MM.1S (cell line): ENCODE data around the gene DSCAML1.

Source experiments
- DNase-seq: peaks from one replicate; pipeline ENCODE4 v3.0.0-alpha.2; 2015
- H2AFZ ChIP-seq: fragments of 300-600 bp; sonication (generic); 2 replicates; pipeline ENCODE4 v1.6.0; 2016; ENCODE audit warnings: antibody characterized with exemption, low read length
- H3F3A ChIP-seq: fragments of 300-600 bp; sonication (generic); 2 replicates; pipeline ENCODE4 v1.6.1; 2016; ENCODE audit warnings: mild to moderate bottlenecking, antibody characterized with exemption, low read length, moderate library complexity, mixed read lengths; ENCODE audit not compliant: insufficient read depth
- H3K27ac ChIP-seq: fragments of 300-600 bp; sonication (generic); 2 replicates; pipeline ENCODE4 v1.5.1; 2016; ENCODE audit warnings: mild to moderate bottlenecking, low read length
- H3K27me3 ChIP-seq: fragments of 300-600 bp; sonication (generic); replicated peaks from 2 replicates; pipeline ENCODE4 v1.6.0; 2016; ENCODE audit warnings: low read length; ENCODE audit not compliant: insufficient read depth
- H3K36me3 ChIP-seq: fragments of 300-600 bp; sonication (generic); replicated peaks from 2 replicates; pipeline ENCODE4 v1.6.1; 2016; ENCODE audit warnings: mild to moderate bottlenecking, low read length, mixed read lengths; ENCODE audit not compliant: insufficient read depth
- H3K4me1 ChIP-seq: fragments of 300-600 bp; sonication (generic); 2 replicates; pipeline ENCODE4 v1.6.1; 2016; ENCODE audit warnings: low read length, mixed read lengths
- H3K4me2 ChIP-seq: fragments of 300-600 bp; sonication (generic); 2 replicates; pipeline ENCODE4 v1.6.0; 2016; ENCODE audit warnings: low read depth, low read length
- H3K4me3 ChIP-seq: fragments of 300-600 bp; sonication (generic); 2 replicates; pipeline ENCODE4 v1.5.1; 2016; ENCODE audit warnings: low read length, mixed read lengths
- H3K79me2 ChIP-seq: fragments of 300-600 bp; sonication (generic); 2 replicates; pipeline ENCODE4 v1.6.1; 2016; ENCODE audit warnings: mixed run types, low read length, mixed read lengths
- H3K9ac ChIP-seq: fragments of 300-600 bp; sonication (generic); 2 replicates; pipeline ENCODE4 v1.6.1; 2016; ENCODE audit warnings: low read length, mixed read lengths
- H3K9me2 ChIP-seq: fragments of 300-600 bp; sonication (generic); replicated peaks from 2 replicates; pipeline ENCODE4 v1.6.1; 2016; ENCODE audit warnings: mild to moderate bottlenecking, low read length, mixed read lengths; ENCODE audit not compliant: insufficient read depth
- H3K9me3 ChIP-seq: fragments of 300-600 bp; sonication (generic); replicated peaks from 2 replicates; pipeline ENCODE4 v1.6.1; 2016; ENCODE audit warnings: mild to moderate bottlenecking, low read length, mixed read lengths; ENCODE audit not compliant: insufficient read depth
- H4K20me1 ChIP-seq: fragments of 300-600 bp; sonication (generic); 2 replicates; pipeline ENCODE4 v1.6.1; 2016; ENCODE audit warnings: mild to moderate bottlenecking, low read length, moderate library complexity, mixed read lengths; ENCODE audit not compliant: insufficient read depth
- EZH2 ChIP-seq: fragments of 300-600 bp; sonication (generic); optimal IDR thresholded peaks from 2 replicates; pipeline ENCODE3; 2017; ENCODE audit warnings: low read depth, mild to moderate bottlenecking, antibody characterized with exemption, low read length, mixed read lengths
- EZH2phosphoT487 ChIP-seq: fragments of 300-600 bp; sonication (generic); IDR thresholded peaks from 2 replicates; pipeline ENCODE4 v1.6.1; 2018; ENCODE audit warnings: antibody characterized with exemption, low read length
- TF ChIP-seq, protein P1 (sequence below): fragments of 300-600 bp; sonication (generic); IDR thresholded peaks from 2 replicates; pipeline ENCODE4 v1.5.1; 2016; ENCODE audit warnings: antibody characterized with exemption, low read length, mixed read lengths

Gene DSCAML1

DNA sequence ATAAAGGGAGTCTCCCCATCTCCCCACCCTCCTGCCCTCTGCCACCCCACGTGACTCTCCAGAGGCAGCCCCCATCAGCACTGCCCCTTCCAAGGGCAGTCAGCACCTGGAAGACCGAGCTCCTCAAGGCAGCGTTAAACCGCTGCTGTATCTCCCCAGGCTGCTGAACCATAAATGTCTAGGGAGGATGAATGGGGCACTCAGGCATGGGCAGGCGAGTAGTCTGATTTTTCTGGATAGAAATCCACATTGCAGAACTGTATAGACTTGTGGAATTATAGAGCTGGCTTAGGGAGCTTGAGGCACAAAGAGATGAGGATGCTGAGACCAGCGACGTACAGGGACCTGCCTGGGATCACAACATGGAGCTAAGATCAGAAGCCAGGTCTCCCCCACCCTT, 269.7 kb downstream of the DSCAML1 start:
- no peaks in the 10 kb centered on the region for H3K9me3 ChIP-seq
- no peaks in the 10 kb centered on the region for H3K79me2 ChIP-seq
- no peaks in the 10 kb centered on the region for H4K20me1 ChIP-seq
- H3K9ac ChIP-seq, result no peak overlapping the region
- no peak for DNase-seq
- no peak overlapping the region for H3K4me3 ChIP-seq
- no peak overlapping the region for H3K4me2 ChIP-seq
- H3K36me3 ChIP-seq, result no peaks in the 10 kb centered on the region
- H3K27ac ChIP-seq, result no peak overlapping the region
- H3K9me2 ChIP-seq, result no peaks in the 10 kb centered on the region
- no peaks in the 10 kb centered on the region for H3K4me1 ChIP-seq
- H3K27me3 ChIP-seq, result peaks cover 54% of the 10 kb centered on the region
- TF ChIP-seq EZH2 (no peak), EZH2phosphoT487 (no peak)
- TF ChIP-seq, protein P1, sequence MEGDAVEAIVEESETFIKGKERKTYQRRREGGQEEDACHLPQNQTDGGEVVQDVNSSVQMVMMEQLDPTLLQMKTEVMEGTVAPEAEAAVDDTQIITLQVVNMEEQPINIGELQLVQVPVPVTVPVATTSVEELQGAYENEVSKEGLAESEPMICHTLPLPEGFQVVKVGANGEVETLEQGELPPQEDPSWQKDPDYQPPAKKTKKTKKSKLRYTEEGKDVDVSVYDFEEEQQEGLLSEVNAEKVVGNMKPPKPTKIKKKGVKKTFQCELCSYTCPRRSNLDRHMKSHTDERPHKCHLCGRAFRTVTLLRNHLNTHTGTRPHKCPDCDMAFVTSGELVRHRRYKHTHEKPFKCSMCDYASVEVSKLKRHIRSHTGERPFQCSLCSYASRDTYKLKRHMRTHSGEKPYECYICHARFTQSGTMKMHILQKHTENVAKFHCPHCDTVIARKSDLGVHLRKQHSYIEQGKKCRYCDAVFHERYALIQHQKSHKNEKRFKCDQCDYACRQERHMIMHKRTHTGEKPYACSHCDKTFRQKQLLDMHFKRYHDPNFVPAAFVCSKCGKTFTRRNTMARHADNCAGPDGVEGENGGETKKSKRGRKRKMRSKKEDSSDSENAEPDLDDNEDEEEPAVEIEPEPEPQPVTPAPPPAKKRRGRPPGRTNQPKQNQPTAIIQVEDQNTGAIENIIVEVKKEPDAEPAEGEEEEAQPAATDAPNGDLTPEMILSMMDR, result no peak
- H2AFZ ChIP-seq, result no peak overlapping the region
- no peaks in the 10 kb centered on the region for H3F3A ChIP-seq

DNA sequence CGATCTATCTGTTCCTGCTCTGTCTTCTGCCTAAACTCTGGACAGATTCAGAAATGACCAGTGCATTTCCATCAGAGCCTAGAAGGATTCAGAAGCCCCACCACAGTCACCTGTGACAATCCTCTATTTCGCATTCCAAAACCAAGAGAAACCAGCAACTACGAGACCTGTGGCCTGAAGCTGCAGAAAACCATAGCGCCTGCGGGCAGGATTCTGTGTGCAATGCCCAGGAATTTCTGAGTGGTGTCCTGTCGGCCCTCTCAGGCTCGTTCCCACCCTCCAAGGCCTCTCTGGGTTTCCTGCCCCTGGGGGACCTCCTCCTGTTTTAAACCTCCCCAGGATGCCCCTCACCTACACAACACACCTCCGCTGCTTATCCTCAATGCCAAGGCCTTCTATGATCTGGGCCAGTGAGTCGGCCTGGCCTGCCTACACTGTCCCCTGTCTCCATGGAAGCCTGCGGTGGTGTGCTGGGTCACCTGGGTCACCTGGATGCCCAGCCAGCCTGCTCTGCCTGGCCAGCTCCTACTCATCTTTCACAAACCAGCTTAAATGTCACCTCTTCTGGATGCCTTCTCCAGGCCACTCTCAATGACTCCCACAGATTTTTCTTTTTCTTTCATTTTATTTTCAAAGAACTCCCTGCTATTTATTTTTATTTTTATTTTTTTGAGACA, 271.0 kb downstream of the DSCAML1 start:
- no peaks in the 10 kb centered on the region for H3K9me3 ChIP-seq
- H3F3A ChIP-seq, result no peaks in the 10 kb centered on the region
- H4K20me1 ChIP-seq, result no peaks in the 10 kb centered on the region
- H3K27me3 ChIP-seq, result peaks cover 51% of the 10 kb centered on the region
- H2AFZ ChIP-seq, result no peak overlapping the region
- H3K4me1 ChIP-seq, result no peaks in the 10 kb centered on the region
- H3K79me2 ChIP-seq, result no peaks in the 10 kb centered on the region
- DNase-seq, result no peak
- no peak overlapping the region for H3K4me3 ChIP-seq
- H3K36me3 ChIP-seq, result no peaks in the 10 kb centered on the region
- no peak for TF ChIP-seq EZH2phosphoT487
- TF ChIP-seq, protein P1, result no peak
- no peak for TF ChIP-seq EZH2
- H3K9me2 ChIP-seq, result no peaks in the 10 kb centered on the region
- no peak overlapping the region for H3K27ac ChIP-seq
- H3K9ac ChIP-seq, result no peak overlapping the region
- no peak overlapping the region for H3K4me2 ChIP-seq

DNA sequence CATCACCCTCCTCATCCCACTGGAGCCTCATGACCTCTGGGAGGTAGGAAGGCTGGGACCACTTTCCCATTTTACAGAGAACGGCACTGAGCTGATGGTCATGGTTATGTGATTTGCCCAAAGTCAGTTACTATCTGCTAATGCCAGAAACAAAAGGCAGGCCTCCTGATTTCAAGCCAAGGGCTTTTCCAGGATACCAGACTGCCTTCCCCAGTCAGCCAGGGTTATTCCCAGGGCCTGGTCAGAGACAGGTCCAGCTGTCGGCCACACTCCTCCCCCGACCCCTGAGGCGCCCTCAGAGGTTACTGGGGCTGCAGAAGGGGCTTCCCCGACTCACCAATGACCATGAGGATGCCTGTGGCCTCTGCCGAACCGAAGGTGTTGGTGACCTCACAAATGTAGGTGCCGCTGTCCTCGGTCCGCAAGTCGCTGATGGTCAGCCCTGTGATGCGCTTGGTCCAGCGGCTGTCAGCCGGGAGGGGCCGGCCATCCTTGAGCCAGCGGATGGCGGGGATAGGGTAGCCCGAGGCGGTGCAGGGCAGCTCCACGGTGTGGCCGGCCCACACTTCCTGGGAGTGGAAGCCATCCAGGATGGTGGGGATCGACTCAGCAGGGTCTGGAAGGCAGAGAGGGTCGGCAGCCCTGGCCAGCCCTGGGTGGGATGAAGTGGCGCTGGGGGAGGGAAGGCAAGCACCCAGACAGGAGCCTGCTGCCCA, 272.4 kb downstream of the DSCAML1 start:
- no peaks in the 10 kb centered on the region for H3K36me3 ChIP-seq
- H3K4me1 ChIP-seq, result no peaks in the 10 kb centered on the region
- H4K20me1 ChIP-seq, result no peaks in the 10 kb centered on the region
- no peak overlapping the region for H3K4me3 ChIP-seq
- no peak for DNase-seq
- TF ChIP-seq EZH2phosphoT487 (no peak), EZH2 (no peak)
- TF ChIP-seq, protein P1, result no peak
- no peak overlapping the region for H3K27ac ChIP-seq
- no peak overlapping the region for H2AFZ ChIP-seq
- H3K79me2 ChIP-seq, result no peaks in the 10 kb centered on the region
- no peaks in the 10 kb centered on the region for H3K9me2 ChIP-seq
- H3F3A ChIP-seq, result no peaks in the 10 kb centered on the region
- H3K4me2 ChIP-seq, result no peak overlapping the region
- no peaks in the 10 kb centered on the region for H3K9me3 ChIP-seq
- H3K27me3 ChIP-seq, result peaks cover 52% of the 10 kb centered on the region
- H3K9ac ChIP-seq, result no peak overlapping the region
